Embryonic facial prominence (tissue), 1 donor: Measurements from ENCODE around the gene MYL4.
"Not testable (repeated sequence)": the region's sequence is repeated elsewhere in the genome, so short reads cannot be mapped to it uniquely, and the experiment has no call there.

Experiments used
- DNase-seq: peaks from one replicate; pipeline ENCODE4 v3.0.0-alpha.2; 2016; ENCODE audit errors: extremely low spot score

Gene MYL4

GRCh38 chr17:47193931-47194511 lies 15.1 kb upstream of the MYL4 start:
- no peak for DNase-seq

GRCh38 chr17:47197821-47198220 lies 11.3 kb upstream of the MYL4 start:
- no peak for DNase-seq

GRCh38 chr17:47199627-47200324 lies 9.4 kb upstream of the MYL4 start:
- DNase-seq = no peak

GRCh38 chr17:47200325-47200664 lies 8.9 kb upstream of the MYL4 start:
- no peak for DNase-seq

DNA sequence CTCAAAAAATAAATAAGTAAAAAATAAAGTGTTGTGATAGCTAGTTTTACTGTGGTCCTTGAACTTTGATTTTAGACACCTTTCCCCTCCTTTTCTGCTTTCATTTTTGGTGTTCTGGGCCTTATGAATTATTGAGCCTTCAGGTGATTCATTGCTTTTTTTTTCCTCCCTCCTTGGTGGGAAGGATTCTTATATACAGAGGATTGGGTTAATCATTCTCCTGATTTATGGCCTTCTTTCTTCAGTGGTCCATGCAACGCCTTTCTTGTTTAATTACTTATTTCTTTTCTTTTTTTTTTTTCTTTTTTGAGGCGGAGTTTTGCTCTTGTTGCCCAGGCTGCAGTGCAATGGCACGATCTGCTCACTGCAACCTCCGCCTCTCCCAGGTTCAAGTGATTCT lies 8.0 kb upstream of the MYL4 start:
- DNase-seq = no peak

GRCh38 chr17:47203984-47204721 lies 5.0 kb upstream of the MYL4 start:
- DNase-seq = no peak

DNA sequence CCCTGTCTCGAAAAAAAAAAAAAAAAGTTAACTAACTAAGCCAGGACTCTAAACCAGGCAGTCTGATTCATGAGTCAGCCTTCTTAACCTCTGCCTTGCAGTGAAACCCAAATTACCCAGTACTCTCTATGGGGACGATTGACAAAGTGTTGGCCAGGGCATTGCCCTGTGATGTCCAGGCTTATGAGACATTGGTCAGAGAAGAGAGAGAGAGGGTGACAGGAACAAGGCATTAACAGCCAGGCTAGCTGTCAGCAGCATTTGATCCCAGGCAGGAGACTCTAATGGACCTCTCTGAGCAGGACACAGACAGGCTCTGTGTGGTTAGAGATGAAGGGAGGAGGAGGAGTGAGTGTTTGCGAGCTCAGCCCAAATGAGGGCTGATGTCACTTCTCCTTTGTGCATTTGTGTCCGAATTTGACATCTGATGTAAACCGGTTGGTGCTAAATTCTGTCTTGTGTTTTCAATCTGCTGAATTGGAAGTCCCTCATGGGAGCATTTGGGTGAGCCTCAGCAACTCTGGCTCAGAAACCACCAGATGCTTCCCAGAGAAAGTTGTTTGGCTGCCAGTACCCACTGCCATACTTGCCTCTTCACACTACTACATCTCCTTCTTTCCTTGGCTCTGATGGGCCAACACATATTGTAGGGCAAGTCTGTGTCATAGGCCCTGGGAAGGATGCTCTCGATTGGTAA lies 4.3 kb upstream of the MYL4 start:
- no peak for DNase-seq

DNA sequence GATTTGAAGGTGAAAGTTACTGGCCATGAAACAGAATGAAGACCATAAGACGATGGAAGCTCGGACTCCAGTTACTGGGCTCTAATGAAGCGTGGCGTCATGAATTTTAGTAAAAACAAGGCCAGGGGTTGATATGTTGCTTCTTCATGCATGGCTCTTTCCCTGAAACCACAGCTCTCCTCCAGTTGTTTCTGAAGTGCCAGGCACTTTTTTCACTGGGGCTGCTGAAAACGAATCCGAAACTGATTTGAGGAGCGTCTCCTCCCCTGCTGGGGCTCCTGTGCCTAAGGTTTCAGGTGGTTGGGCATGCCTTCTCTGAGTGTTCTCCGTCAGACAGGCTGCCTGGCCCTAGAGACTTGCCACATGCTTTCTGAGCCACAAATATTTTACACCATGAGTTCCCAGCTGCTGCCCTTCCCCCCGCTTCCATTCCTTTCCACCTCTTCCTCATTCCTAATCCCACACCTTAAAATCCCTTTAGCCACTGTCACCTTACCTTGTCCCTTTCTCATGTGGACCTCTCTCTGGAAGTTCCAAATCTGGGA lies 3.7 kb upstream of the MYL4 start:
- DNase-seq = no peak

DNA sequence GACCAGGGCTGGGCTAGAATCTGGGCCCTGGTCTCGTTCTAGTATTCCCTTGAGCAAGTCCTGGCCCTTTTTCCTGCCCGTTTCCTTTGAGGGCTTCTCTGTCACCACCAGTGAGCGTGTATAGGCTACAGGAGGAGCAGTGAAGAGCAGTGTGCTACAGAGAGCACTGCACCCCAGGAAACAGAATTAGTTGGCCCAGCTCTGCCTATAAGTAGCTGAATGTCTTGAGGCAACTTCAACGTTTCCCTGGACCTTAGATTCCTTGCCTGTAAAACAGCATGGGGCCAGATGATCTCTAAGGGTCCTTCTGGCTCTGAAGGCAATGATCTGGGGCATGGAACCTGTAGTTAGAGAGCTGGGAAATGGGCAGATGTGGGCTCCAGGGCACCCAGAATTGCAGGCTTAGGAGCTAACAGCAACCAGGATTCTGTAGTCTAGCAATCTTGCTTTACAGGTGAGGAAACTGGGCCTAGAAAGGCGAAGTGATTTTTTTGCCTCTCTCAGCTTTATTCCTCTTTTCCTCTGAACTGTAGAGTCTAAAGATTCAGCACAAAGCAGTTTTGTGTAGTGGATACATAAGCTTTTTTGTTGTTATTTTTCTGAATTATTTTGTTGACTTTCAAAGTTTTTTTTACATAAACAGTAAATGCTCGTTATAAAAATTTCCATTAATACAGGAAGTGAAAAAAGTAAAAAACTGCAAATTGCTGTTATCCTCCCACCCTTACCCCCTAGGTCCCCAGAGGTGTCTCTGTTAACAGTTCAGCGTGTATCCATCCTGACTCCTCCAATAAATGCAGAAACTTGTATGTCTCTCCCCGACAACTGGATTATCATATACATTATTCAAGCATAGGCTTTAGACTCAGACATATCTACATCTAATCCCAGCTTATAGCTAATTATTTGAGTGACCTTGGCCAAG lies 1.7 kb upstream of the MYL4 start:
- no peak for DNase-seq

DNA sequence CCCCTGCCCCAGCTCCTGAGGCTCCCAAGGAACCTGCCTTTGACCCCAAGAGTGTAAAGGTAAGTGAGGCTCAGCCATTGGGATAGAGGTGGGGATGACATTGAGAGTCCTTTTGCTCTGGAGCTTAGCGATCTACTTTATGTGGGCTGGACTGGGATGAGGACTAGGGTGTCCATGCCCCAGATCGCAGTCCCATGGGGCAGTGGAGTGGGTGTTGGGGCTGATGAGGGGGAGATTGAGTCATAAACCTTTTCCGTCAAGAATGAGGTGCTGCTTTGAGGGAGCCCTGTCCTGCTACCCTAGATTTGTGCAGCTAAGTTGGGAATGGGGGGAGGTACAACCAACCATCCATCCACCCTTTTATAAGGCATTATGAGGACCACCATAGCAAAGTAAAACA lies 351 bp downstream of the MYL4 start:
- DNase-seq = no peak

- no peak for DNase-seq
Observed at GRCh38 chr17:47210105-47210504, 957 bp downstream of the MYL4 start.

GRCh38 chr17:47210779-47211178 lies 1.6 kb downstream of the MYL4 start:
- no peak for DNase-seq

DNA sequence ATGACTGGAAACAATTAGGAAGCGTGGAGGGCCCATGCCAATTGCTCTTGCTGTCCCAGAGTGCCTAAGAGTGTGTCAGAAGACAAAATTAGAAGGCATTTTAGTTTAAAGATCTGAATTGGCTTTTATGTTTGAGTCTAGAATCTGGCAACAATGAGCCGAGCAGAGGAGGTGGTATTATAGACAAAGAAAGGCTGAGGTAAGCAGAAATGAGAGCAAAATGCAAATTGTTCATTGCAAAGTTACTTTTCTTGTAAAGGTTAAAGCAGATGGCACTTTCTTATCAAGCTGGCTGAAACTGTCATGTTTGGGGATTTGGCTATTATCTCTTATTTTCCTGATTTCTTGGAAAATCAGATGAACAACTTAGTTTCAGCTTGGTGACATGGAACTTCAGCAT lies 3.3 kb downstream of the MYL4 start:
- DNase-seq = no peak

DNA sequence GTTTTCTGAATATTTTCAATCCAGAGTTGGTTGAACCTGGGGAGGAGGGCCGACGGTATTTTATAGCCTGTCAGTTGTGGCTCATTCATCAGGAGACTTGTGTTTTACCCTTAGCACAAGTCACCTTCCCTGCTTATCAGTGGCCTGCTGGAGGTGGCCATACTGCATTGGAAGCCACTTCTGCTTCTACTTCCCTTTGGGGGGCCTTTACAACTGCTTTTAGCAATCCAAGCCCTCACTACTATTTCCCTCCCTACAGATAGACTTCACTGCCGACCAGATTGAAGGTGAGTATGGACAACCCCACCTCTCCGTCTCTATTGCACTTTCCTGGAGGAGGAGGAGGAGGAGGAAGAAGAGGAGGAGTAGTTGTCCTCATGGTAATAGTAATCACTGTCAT lies 4.4 kb downstream of the MYL4 start:
- DNase-seq = no peak

DNA sequence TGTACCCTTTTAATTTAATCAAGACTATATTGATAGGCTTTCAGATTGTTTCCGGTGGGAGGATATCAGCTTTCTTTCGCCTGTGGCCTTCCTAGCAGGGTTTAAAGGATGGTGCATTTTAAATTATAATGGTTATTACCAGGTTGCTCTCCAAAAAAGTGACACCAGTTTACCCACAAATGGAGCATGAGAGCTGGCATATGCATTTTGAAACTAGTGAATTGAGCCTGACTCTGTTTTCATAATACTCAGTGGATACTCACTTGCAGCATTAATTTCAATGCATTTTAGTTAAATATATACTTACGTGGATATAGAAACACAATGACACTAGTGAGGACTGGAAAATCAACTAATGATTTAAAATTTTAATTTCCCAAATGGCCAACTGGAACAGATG lies 5.8 kb downstream of the MYL4 start:
- no peak for DNase-seq

DNA sequence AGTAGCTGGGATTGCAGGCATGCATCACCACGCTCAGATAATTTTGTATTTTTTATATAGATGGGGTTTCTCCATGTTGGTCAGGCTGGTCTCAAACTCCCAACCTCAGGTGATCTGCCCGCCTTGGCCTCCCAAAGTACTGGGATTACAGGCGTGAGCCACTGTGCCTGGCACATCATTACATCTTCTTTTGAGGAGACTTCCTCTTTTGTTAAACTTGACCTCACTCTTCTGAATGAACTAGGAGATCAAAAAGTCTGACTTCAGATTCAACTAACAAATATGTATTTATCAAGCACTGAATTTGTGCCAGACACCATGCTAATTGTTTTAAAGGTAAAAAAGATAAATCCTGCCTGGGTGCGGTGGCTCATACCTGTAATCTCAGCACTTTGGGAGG lies 7.7 kb downstream of the MYL4 start:
- not testable (repeated sequence) for DNase-seq

- not testable (repeated sequence) for DNase-seq
Observed at GRCh38 chr17:47217279-47217678, 8.1 kb downstream of the MYL4 start.

- no peak for DNase-seq
Observed at GRCh38 chr17:47218896-47219430, 9.8 kb downstream of the MYL4 start.

DNA sequence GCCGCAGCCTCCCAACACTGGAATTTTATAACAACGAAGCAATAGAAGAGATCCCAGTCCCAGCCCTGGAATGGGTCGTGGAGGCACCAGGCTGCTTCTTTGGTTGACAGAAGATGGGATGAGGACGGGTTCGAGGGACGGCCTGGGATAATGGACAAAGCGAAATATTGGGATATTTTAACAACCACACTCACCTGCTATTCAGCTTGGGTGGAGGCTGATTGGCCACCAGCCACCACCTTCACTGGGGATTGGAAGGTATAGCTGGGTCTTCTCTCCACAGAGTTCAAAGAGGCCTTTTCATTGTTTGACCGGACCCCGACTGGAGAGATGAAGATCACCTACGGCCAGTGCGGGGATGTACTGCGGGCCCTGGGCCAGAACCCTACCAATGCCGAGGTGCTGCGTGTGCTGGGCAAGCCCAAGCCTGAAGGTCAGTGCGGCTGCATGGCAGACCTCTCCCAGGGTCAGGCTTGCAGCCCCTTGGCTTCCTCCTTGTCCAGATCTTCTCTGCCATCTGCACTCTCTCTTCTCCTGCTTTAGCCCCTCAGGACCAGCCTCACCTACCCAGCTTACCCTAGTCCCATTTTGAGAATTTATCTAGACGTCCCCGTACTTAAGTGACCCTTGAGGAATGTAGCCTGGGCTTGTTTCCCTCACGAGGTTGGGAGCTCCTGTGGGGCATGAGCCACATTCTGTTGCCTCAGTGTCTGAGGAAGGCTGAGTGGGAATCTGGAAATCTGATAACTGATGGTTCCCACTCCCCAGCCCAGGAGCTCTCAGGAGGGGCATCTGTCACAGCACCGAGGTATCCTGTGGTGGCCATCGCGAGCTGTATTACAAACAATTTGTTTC lies 10.7 kb downstream of the MYL4 start:
- DNase-seq = no peak

GRCh38 chr17:47220531-47220999 lies 11.4 kb downstream of the MYL4 start:
- no peak for DNase-seq
